Colon (tissue), 2 donors: ENCODE results near the gene C4BPA.

Source experiments
- FAIRE-seq: peaks from 2 replicates; lab custom pipeline; 2012; peaks lifted over from hg19 to GRCh38; lab: Jason Lieb, UNC
- donor health status: control.
- donor health status: control.

C4BPA gene

GRCh38 chr1:207103892-207104373 is at the start of gene C4BPA:
Gene C4BPA, plus strand, starts transcription at chr1:207104233. Its CDS starts 8,793 bp downstream, at chr1:207113026.
- FAIRE-seq = no peak

DNA sequence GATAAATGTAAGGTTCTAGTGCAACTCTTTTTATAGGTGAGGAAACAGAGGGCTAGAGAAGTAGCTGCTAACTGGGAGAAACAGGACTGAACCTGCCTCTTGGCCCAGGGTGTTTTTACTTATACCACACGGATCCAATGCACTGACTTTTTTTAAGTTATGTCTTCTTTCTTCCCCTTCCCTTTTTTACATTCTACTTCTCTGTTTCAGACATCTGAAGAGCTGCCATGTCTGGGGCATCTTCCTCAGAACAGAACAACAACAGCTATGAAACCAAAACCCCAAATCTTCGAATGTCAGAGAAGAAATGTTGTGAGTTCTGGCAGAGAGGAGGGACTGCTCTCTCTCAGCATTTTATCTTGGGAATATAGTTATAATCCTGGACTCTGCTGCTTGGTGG is 49.5 kb upstream of the C4BPA start:
- FAIRE-seq = no peak

- FAIRE-seq = no peak
Observed at GRCh38 chr1:207055386-207056001, 48.5 kb upstream of the C4BPA start.

- FAIRE-seq = no peak
Observed at GRCh38 chr1:207056673-207057072, 47.4 kb upstream of the C4BPA start.

DNA sequence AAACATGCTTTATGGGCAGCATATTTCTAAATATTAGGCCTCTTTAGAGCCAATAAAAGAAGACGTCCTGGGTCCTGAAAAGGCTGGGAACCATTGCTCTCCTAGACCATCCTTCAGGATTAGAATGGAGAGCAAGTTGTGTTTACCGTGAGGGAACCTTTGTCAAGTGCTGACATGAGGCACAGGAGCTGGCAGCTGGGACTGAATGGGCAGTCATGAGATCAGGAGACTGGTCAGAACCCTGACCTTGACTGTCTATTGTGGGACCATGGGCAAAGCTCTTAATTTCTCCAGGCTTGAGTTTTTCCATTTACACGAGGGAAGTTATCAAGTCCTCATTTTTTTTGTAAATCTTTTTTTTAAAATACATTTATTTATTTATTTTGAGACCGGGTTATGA is 45.8 kb upstream of the C4BPA start:
- no peak for FAIRE-seq

DNA sequence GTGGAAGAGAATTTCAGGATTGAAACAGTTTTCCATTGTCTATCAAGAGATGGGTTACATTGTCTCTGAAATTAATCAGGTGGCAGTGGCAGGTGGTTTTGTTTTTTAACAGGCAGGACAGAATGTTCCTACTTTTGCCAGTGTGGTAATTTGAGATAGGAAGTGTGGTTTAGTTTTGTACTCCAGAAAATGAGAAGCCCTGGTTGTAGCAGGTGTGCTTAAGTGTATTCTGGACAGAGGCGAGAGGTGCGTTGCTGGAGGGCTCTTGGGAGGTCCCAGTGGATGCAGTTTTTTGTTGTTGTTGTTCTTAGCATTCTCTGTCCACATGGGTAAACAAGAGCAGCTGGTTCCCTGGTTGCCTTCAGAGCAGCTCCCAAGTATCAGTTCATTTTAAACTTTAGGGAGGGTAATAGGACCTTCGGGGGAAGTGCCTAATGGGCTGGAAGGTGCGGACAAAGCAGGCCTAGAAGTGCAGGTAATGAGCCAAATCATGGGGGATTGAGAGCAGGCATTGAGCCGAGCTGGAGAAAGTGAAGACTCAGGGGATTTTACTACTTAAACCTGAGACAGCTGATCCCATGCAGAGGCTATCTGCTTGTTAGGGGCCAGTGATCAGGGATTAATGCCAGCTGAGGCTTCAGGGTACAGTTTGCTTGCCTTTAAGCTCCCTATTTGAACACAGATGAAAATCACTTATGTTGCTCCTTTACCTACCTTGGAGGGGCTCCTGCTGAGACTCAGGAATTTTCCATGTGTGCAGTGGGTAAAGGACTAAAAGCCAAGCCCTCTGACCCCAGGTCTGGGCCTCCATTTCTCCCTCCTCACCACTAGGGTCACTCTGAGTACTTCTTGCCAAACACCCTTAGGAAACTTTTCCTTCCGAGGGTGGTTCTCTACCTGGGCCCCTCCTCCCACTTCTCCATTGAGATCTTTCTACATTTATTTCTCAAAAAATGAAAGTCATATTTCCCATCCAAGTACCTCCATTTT is 44.9 kb upstream of the C4BPA start:
- no peak for FAIRE-seq

DNA sequence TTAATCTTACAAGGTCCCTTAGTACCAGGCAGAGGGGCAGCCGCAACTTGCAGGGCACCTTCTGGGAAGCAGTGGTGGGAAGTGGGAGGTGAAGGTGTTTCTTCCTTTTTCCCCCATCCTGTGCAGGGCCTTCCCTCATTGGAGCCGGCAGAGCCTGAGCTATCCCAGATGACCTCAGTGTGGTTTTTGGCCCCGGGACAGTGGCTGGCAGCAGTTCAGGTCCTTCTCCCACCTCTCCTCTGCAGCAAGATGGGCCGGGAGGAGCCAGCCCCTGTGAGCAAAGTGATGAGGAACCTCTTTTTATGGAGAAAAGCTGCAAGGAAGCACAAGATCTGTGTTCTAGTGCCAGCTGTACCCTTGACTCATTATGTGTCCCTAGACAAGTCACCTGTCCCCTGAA is 44.2 kb upstream of the C4BPA start:
- no peak for FAIRE-seq

DNA sequence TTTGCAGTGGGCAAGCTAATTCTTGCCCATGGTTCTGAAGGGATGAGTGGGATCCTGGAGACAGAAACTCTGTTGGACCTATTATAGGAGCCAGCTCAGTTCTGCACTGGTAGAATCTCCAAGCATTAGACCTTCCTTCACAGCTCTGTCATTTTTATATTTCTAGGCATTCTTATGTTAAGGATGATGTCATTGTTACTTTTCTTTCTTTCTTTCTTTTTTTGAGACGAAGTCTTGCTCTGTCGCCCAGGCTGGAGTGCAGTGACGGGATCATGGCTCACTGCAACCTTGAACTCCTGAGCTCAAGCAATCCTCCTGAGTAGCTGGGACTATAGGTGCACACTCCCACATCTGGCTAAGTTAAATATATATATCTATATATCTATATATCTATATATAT is 43.4 kb upstream of the C4BPA start:
- no peak for FAIRE-seq

GRCh38 chr1:207062058-207062457 is 42.0 kb upstream of the C4BPA start:
- no peak for FAIRE-seq

GRCh38 chr1:207063014-207063413 is 41.0 kb upstream of the C4BPA start:
- FAIRE-seq = no peak

DNA sequence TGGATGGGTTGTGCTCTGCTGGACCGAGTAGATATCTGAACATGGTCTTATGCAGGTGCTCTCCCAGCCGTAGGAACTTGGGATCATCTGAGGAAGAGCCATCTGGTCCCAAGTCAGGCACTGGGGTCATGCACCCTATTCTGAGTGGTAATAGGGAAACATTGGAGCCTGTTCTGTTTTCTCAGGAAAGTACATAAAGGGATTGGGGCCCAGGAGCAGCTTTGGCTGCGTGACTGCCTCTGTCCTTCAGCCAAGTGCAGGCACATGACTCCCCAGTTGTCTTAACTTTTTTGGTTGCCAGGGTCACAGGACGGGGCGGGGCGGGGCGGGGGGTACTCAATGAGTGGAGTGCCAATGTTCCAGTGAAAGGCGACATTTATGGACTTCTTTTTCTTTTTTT is 39.5 kb upstream of the C4BPA start:
- FAIRE-seq = no peak

- no peak for FAIRE-seq
Observed at GRCh38 chr1:207067185-207067584, 36.8 kb upstream of the C4BPA start.

DNA sequence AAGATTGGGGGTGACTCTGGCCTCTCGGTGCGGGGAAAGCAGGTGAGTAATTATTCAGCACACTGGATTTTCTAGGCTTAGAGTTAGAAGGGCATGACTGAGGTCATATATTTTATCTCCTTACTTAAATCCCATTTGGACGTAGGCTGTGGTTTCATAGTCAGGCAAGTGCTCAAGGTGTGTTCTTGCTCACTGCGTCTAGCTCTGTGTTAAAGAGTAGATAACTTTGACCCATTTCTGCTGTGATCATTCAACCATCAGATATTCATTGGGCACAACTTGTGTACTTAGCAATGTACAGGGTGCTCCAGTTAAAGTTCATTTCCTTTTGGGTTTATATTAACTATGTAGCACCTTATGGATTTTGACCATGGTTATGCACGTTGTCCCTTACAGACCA is 36.4 kb upstream of the C4BPA start:
- no peak for FAIRE-seq

GRCh38 chr1:207069061-207069460 is 35.0 kb upstream of the C4BPA start:
- no peak for FAIRE-seq

DNA sequence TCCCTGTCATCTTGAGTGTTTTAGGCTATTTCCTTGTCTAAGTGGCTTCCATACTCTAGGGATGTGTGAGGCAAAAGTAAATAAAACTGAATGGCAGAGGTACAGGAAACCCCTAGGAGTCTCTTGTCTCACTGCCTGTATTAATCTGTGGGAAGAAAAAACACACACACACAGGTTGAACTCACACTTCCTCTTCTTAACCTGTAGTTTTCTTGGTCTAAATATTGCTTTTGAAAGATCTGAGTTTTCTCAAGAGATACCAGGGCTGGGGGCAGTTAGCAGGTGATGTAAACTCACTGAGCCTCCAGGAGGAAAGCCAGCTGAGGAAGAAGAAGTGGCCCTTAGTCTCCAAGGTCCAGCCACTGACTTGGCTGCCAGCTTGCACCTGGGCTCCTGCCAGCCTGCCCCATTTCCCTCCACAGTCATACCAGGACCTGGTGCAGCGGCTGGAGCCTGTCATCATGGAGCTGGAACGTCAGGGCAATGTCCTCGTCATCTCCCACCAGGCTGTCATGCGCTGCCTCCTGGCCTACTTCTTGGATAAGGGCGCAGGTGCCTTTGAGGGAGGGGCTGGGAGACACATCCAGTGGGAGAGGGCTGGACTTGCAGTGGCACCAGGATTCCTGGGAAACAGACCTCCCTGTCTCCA is 34.1 kb upstream of the C4BPA start:
- no peak for FAIRE-seq

DNA sequence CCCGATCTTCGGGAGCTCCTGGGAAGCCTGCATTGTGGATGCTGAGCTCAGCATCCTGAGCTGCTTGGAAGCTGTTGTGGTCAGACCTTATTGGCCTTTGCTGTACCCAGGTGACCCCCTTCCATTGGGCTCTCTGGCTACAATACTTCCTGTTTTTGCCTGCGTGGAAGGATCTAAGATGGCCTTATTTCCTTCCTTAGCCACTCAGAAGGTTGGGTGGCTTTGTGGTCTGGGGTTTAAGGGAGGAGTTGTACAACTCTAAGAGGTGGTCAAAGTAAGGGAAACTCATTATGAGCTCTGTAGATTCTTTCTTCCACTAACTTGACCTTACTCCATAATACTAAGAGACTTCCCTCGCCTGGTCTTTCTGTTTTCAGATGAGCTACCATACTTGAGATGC is 33.2 kb upstream of the C4BPA start:
- no peak for FAIRE-seq

DNA sequence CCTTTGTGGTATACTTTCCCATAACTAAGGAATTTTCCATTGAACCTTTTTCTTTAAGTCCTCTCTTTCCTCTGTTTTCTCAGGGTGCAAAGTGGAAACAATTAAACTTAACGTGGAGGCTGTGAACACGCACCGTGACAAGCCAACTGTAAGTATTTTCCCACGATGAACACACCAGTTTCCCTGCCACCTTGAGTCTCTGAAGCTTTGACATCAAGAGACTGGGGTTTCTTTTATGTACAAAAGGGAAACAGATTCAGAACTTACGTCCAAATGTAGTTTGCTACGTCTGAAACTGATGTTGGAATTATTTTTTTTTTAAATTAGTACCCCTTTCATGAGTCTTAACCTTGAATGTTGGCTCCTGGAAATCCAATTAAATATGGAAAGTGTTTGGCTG is 32.6 kb upstream of the C4BPA start:
- no peak for FAIRE-seq

DNA sequence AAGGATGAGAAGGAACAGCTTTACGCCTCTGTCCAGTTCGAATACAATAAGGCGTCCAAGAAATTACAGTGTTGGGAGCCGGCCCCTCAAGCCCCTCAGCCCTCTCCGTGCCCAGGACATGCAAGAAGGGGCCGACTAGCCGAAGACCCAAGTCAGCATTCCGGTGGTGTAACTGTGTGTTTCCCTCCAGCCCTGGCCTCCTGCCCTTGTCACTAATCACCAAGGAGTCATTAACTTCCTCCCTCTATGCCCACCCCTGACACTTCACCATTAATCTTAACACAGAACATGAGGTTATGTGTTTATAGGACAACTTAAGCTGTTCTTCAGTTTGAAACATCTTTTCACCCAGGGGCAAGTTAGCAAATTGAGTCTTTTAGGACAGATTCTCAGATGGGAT is 31.8 kb upstream of the C4BPA start:
- no peak for FAIRE-seq

DNA sequence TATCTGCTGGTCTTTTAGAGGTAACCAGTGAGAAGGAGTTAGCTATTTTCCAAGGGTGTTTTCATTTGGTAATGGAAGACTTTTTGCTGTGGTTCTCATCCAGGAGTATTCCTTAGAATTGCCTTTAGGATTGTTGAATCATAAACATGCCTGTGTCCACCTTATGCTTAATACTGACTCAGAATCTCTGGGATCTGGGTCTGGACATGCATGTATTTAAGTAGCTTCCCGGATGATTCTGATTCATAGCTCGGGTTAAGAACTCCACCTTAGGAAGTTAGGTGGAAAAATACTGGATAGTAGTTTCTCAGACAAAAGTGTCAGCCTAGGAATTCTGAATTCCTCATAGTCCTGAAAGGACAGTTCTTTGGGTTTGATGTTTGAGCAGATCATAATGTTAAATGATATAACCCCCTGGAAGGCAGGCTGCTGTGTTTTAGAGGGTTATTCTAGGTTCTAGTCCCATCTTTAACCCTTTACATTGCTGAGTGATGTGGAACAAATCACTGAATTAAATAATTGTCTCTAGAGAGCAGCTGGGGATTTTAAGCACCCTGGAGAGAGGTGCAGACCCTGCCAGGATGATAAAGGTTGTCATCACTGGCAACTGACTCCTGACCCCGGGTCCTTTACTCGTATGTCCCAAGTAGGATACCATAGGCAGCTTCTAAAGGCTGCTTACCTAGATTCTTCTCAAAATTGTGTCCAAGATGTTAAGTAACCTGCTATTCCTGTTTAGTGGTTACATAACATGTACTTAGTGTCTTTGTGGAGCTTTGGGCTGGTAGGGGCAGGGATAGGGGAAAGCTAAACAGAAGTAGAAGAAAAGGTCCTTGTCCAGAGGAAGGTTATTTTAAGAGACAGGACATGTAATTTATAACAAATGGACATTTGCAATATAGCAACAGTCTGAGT is 29.9 kb upstream of the C4BPA start:
- no peak for FAIRE-seq

GRCh38 chr1:207076181-207076955 is 27.7 kb upstream of the C4BPA start:
- FAIRE-seq = no peak

DNA sequence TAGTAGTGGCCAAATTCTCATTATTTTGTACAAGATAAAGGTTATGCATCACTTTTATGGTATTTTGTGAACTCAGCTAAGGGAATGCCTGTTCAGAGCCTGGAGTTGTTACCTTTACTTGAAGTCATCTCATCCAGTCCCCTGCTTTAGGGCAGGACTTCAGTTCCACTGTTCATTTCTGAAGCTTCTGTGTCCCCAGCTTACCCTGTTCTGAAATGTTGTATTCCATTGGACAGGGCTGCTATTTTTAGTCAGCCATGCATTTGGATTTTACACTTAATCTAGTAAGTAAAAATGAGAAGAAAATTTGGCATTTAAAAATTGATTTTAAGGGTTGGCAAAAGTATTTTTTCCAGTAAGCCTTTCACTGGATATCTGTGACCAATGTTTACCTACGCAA is 27.0 kb upstream of the C4BPA start:
- no peak for FAIRE-seq
